ENCODE results near the gene ZNF532.

DNA sequence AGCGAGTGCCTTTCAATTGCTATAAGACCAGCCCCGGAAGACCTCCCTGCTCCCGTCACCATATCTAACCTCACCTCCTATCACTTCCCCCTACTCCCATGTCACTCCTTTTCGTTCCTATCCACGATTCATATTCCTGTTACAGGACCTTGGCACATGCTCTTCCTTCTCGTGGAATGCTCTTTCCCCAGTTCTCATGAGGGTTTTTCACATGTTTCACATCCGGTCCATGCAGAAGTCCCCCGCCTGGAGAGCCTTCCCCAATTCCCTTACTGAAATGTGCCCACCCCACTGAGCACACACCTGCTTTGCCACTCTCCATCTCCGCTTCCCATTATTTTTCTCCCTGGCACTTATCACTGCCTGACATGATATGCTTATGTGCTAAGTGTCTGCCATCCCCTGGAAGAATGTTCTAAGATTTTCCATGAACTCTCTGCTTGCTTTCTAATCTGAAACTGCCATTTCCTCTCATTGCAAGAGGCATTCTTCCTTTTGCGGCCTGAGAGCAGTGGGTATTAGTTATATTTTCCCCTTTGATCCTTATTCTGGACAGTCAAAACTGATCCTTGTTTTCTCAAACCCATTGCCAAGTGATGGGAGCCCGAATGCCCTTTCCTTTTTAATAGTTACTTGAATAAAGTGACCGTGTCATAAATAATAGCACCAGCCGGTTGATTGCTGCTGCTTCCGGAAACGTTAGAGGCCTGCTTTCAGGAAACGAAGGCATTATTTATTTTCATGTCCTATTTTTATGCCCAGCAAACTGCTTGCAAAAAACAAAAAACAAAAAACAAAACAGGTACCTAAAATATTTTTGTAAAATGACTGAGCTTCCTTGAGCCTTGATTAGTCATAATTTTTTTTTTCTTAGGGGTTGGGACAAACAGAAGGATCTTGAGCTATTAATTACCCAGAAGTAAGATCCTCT lies 127.9 kb downstream of the ZNF532 start:
- TF ChIP-seq, protein P1, sequence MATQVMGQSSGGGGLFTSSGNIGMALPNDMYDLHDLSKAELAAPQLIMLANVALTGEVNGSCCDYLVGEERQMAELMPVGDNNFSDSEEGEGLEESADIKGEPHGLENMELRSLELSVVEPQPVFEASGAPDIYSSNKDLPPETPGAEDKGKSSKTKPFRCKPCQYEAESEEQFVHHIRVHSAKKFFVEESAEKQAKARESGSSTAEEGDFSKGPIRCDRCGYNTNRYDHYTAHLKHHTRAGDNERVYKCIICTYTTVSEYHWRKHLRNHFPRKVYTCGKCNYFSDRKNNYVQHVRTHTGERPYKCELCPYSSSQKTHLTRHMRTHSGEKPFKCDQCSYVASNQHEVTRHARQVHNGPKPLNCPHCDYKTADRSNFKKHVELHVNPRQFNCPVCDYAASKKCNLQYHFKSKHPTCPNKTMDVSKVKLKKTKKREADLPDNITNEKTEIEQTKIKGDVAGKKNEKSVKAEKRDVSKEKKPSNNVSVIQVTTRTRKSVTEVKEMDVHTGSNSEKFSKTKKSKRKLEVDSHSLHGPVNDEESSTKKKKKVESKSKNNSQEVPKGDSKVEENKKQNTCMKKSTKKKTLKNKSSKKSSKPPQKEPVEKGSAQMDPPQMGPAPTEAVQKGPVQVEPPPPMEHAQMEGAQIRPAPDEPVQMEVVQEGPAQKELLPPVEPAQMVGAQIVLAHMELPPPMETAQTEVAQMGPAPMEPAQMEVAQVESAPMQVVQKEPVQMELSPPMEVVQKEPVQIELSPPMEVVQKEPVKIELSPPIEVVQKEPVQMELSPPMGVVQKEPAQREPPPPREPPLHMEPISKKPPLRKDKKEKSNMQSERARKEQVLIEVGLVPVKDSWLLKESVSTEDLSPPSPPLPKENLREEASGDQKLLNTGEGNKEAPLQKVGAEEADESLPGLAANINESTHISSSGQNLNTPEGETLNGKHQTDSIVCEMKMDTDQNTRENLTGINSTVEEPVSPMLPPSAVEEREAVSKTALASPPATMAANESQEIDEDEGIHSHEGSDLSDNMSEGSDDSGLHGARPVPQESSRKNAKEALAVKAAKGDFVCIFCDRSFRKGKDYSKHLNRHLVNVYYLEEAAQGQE (IDR thresholded peaks at IDR 0.05; ENCODE audit: insufficient read depth in 1 of 2, low read depth in 2 of 2, low read length in 1 of 2): no peak
- TF ChIP-seq, protein P2, sequence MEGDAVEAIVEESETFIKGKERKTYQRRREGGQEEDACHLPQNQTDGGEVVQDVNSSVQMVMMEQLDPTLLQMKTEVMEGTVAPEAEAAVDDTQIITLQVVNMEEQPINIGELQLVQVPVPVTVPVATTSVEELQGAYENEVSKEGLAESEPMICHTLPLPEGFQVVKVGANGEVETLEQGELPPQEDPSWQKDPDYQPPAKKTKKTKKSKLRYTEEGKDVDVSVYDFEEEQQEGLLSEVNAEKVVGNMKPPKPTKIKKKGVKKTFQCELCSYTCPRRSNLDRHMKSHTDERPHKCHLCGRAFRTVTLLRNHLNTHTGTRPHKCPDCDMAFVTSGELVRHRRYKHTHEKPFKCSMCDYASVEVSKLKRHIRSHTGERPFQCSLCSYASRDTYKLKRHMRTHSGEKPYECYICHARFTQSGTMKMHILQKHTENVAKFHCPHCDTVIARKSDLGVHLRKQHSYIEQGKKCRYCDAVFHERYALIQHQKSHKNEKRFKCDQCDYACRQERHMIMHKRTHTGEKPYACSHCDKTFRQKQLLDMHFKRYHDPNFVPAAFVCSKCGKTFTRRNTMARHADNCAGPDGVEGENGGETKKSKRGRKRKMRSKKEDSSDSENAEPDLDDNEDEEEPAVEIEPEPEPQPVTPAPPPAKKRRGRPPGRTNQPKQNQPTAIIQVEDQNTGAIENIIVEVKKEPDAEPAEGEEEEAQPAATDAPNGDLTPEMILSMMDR (IDR thresholded peaks at IDR 0.05): no peak
- no peak for TF ChIP-seq SIN3A (IDR thresholded peaks at IDR 0.05; ENCODE audit: borderline replicate concordance, insufficient read depth, low read depth, low read length)
